Activated T-cell treated with anti-CD3 and anti-CD28 coated beads, Interleukin-2, amount 50 U/mL, for 48 hours (primary cell): ENCODE measurements around the gene TSPY3.
"Not testable (repeated sequence)": the region's sequence is repeated elsewhere in the genome, so short reads cannot be mapped to it uniquely, and the experiment has no call there.

Experiments used
- DNase-seq, 2 experiments: peaks; one replicate each; pipeline ENCODE4 v3.0.0-alpha.2; 2020

TSPY3 gene, protein sequence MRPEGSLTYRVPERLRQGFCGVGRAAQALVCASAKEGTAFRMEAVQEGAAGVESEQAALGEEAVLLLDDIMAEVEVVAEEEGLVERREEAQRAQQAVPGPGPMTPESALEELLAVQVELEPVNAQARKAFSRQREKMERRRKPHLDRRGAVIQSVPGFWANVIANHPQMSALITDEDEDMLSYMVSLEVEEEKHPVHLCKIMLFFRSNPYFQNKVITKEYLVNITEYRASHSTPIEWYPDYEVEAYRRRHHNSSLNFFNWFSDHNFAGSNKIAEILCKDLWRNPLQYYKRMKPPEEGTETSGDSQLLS

DNA sequence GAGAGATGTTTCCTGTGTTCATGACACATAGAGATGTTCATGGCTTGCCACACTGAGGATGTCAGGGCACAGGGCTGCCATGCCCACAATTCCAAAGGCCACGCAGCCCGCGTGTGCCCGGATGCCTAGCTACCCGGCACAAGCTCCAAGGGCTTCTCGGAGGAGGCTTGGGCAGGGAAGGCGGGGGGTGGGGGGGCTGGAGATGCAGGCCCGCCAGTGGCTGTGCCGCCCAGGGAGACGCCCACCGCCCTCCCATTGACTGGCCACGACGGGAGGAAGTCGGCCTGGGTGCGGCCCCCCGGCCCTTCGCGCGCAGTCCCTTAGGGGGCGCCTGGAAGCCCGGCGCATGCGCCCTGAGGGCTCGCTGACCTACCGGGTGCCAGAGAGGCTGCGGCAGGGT, at the start of gene TSPY3:
Gene TSPY3 (plus strand): TSS at position 301 of the 400 bp plus-strand sequence. CDS start 46 bp downstream, at position 347.
- not testable (repeated sequence) for DNase-seq

GRCh38 chrY:9357497-9357896, 40.7 kb upstream of the TSPY3 start, which contains the start of gene TSPY8:
TSS of gene TSPY8 (plus strand) at chrY:9357797. CDS start at chrY:9357843, 46 bp downstream.
- DNase-seq, result not testable (repeated sequence)

GRCh38 chrY:9396527-9396926, 1.7 kb upstream of the TSPY3 start:
- DNase-seq, result not testable (repeated sequence)
